ENCODE data around the gene HLA-DRA.

GRCh38 chr6:32442977-32443552, 3.4 kb downstream of the HLA-DRA start:
- TF ChIP-seq POLR2A (IDR thresholded peaks at IDR 0.05): no peak
- TF ChIP-seq, protein P1, sequence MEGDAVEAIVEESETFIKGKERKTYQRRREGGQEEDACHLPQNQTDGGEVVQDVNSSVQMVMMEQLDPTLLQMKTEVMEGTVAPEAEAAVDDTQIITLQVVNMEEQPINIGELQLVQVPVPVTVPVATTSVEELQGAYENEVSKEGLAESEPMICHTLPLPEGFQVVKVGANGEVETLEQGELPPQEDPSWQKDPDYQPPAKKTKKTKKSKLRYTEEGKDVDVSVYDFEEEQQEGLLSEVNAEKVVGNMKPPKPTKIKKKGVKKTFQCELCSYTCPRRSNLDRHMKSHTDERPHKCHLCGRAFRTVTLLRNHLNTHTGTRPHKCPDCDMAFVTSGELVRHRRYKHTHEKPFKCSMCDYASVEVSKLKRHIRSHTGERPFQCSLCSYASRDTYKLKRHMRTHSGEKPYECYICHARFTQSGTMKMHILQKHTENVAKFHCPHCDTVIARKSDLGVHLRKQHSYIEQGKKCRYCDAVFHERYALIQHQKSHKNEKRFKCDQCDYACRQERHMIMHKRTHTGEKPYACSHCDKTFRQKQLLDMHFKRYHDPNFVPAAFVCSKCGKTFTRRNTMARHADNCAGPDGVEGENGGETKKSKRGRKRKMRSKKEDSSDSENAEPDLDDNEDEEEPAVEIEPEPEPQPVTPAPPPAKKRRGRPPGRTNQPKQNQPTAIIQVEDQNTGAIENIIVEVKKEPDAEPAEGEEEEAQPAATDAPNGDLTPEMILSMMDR (IDR thresholded peaks at IDR 0.05): no peak
